AG10803 (cell line): ENCODE results near the gene FER.

Experiments used
- DNase-seq: peaks from one replicate; pipeline ENCODE4 v3.0.0; 2010; ENCODE audit warnings: low read depth
- H3K4me3 ChIP-seq: 2 replicates; pipeline ENCODE4 v1.5.1; 2011; ENCODE audit warnings: mild to moderate bottlenecking, low read length, control low read depth
- CTCF ChIP-seq: conservative IDR thresholded peaks from 2 replicates; pipeline ENCODE4 v1.5.1; 2011; ENCODE audit warnings: mild to moderate bottlenecking, low read length, control low read depth, inconsistent platforms

FER gene

GRCh38 chr5:109121225-109121624 lies 373.5 kb downstream of the FER start:
- no peak overlapping the region for H3K4me3 ChIP-seq
- DNase-seq, result no peak
- TF ChIP-seq CTCF, result no peak

GRCh38 chr5:109125755-109126429 lies 378.2 kb downstream of the FER start:
- no peak for TF ChIP-seq CTCF
- no peak overlapping the region for H3K4me3 ChIP-seq
- DNase-seq, result no peak

GRCh38 chr5:109126481-109126880 lies 378.8 kb downstream of the FER start:
- no peak for TF ChIP-seq CTCF
- DNase-seq, result no peak
- no peak overlapping the region for H3K4me3 ChIP-seq

GRCh38 chr5:109136906-109137305 lies 389.2 kb downstream of the FER start:
- no peak for TF ChIP-seq CTCF
- no peak for DNase-seq
- H3K4me3 ChIP-seq, result no peak overlapping the region

DNA sequence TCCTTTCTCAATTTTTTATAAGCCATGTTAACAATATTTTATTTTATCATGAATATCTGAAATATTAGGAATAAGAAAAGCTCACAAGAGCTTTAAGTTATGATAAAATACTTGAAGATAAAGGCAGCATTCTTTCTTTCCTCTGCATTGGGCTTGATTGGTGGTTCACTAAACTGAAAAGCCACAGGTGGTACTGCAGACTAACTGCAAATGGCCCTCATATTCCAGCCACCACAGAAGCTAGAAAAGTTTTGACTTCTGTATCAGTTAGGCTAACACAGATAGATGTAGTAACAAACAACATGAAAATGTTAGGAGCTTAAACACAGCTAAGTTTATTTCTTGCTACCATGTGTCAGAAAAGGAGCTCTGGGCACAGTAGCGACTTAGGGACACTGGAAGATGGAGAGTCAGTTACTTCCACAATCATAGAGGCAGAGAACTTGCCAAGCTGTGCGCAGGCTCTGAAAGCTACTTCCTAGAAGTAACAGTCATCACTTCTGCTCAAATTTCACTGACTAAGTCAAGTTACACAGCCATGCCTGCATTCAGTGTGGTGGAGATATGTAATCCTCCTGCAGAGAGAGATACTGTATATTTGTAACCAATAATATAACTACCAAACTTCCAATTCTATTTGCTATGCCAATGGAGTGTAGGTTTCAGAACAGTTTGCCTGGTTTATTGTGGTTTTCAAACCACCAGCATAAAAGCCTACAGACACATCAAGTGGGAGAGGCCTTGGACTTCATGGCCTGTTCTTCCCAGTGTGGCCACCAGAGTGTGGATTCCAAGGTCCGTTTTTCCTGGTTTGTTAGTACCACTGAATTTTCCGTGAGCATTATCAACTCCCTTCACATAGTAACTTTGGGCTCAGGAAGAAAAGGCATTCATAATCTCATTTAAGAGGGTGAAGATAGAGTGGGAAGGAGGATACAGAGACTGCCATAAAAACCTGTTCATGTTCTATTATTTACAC lies 393.8 kb downstream of the FER start:
- TF ChIP-seq CTCF, result no peak
- no peak overlapping the region for H3K4me3 ChIP-seq
- DNase-seq, result no peak

- TF ChIP-seq CTCF, result no peak
- H3K4me3 ChIP-seq, result no peak overlapping the region
- DNase-seq, result peak; percentile 4
Observed at GRCh38 chr5:109143031-109143430, 395.3 kb downstream of the FER start.
